NCI-H2196 treated with DMSO at 0.1 percent for 48 hours (cell line): Measurements from ENCODE around the gene LNX1.

Experiments
- DNase-seq: peaks from one replicate; lab custom pipeline; 2025; ENCODE audit not compliant: unreplicated experiment; lab: John Stamatoyannopoulos, UW

The LNX1 gene

GRCh38 chr4:53601251-53601764 is 10.0 kb upstream of the LNX1 start:
- no peak for DNase-seq

- DNase-seq, result no peak
Observed at GRCh38 chr4:53599632-53600031, 8.3 kb upstream of the LNX1 start.

- DNase-seq, result no peak
Observed at GRCh38 chr4:53598901-53599300, 7.6 kb upstream of the LNX1 start.

- no peak for DNase-seq
Observed at GRCh38 chr4:53598483-53598882, 7.2 kb upstream of the LNX1 start.

- no peak for DNase-seq
Observed at GRCh38 chr4:53596901-53597300, 5.6 kb upstream of the LNX1 start.

- no peak for DNase-seq
Observed at GRCh38 chr4:53595834-53596233, 4.5 kb upstream of the LNX1 start.

- no peak for DNase-seq
Observed at GRCh38 chr4:53595204-53595603, 3.9 kb upstream of the LNX1 start.

- no peak for DNase-seq
Observed at GRCh38 chr4:53593765-53594164, 2.5 kb upstream of the LNX1 start.

GRCh38 chr4:53592686-53593501 is 1.6 kb upstream of the LNX1 start:
- DNase-seq, result no peak

- DNase-seq, result no peak
Observed at GRCh38 chr4:53592122-53592521, 836 bp upstream of the LNX1 start.

- no peak for DNase-seq
Observed at GRCh38 chr4:53590187-53590586, 1.1 kb downstream of the LNX1 start.

GRCh38 chr4:53589511-53589910 is 1.8 kb downstream of the LNX1 start:
- DNase-seq, result no peak

GRCh38 chr4:53587135-53587534 is 4.2 kb downstream of the LNX1 start:
- DNase-seq, result no peak

- DNase-seq, result no peak
Observed at GRCh38 chr4:53586121-53586816, 5.0 kb downstream of the LNX1 start.

GRCh38 chr4:53584658-53585057 is 6.6 kb downstream of the LNX1 start:
- DNase-seq, result no peak

GRCh38 chr4:53583513-53583912 is 7.8 kb downstream of the LNX1 start:
- no peak for DNase-seq

- no peak for DNase-seq
Observed at GRCh38 chr4:53582194-53582593, 9.1 kb downstream of the LNX1 start.

- DNase-seq, result no peak
Observed at GRCh38 chr4:53580274-53580673, 11.0 kb downstream of the LNX1 start.

- no peak for DNase-seq
Observed at GRCh38 chr4:53579826-53580225, 11.5 kb downstream of the LNX1 start.

- DNase-seq, result no peak
Observed at GRCh38 chr4:53576676-53577372, 14.5 kb downstream of the LNX1 start.

GRCh38 chr4:53576071-53576617 is 15.1 kb downstream of the LNX1 start:
- no peak for DNase-seq
